GM12878 (cell line): ENCODE results near the gene C2.

ENCODE experiments used
- CBX3 ChIP-seq: fragments of 200-600 bp; sonication (generic); IDR thresholded peaks from 2 replicates; pipeline ENCODE4 v1.6.1; 2016; ENCODE audit warnings: low read depth, borderline replicate concordance
- CREB1 ChIP-seq: IDR thresholded peaks from 2 replicates; pipeline ENCODE4 v1.6.1; 2012; ENCODE audit warnings: low read depth, mild to moderate bottlenecking, inconsistent platforms
- CTCF ChIP-seq, 3 experiments: IDR thresholded peaks in 2 of 3; conservative IDR thresholded peaks in 1 of 3; 2 replicates each; pipeline ENCODE4 v1.5.1; 2011; ENCODE audit warnings: low read depth in 3 of 3, low read length in 3 of 3, mild to moderate bottlenecking in 3 of 3, control low read depth in 2 of 3, moderate library complexity in 2 of 3, inconsistent platforms in 1 of 3, mixed read lengths in 1 of 3; ENCODE audit not compliant: control insufficient read depth in 2 of 3, insufficient read depth in 1 of 3; ENCODE audit errors: extremely low read depth in 1 of 3
- EP300 ChIP-seq, 2 experiments: fragments of 150-350 bp in 1 of 2; IDR thresholded peaks; 2 replicates each; pipeline ENCODE4 v1.6.1; 2011 to 2012; ENCODE audit warnings: low read depth in 2 of 2, low read length in 2 of 2, borderline replicate concordance in 1 of 2, improper control_type of control experiment in 1 of 2, inconsistent platforms in 1 of 2; ENCODE audit not compliant: control insufficient read depth in 1 of 2
- EZH2 ChIP-seq: IDR thresholded peaks from 2 replicates; pipeline ENCODE4 v1.6.1; 2012; ENCODE audit warnings: low read depth, mild to moderate bottlenecking, control low read depth, inconsistent platforms, low read length, borderline replicate concordance; ENCODE audit not compliant: control insufficient read depth
- HCFC1 ChIP-seq: fragments of 150-350 bp; IDR thresholded peaks from 2 replicates; pipeline ENCODE4 v1.6.1; 2014; ENCODE audit warnings: low read length
- JUND ChIP-seq: IDR thresholded peaks from 2 replicates; pipeline ENCODE4 v1.6.1; 2012; ENCODE audit warnings: low read depth, mild to moderate bottlenecking, low read length, improper control_type of control experiment, moderate library complexity
- NR2C1 ChIP-seq: fragments of 450-650 bp; IDR thresholded peaks from 2 replicates; pipeline ENCODE4 v1.6.1; 2017; ENCODE audit warnings: antibody characterized with exemption, mild to moderate bottlenecking, moderate library complexity
- NR2C2 ChIP-seq: IDR thresholded peaks from 2 replicates; pipeline ENCODE4 v1.6.1; 2011; ENCODE audit warnings: borderline replicate concordance, low read depth; ENCODE audit not compliant: control insufficient read depth, insufficient read length
- SRF ChIP-seq, 2 experiments: IDR thresholded peaks; 2 replicates each; pipeline ENCODE4 v1.6.1; 2011; ENCODE audit warnings: low read depth in 2 of 2, low read length in 2 of 2, mild to moderate bottlenecking in 1 of 2, moderate library complexity in 1 of 2
- ZNF274 ChIP-seq: IDR thresholded peaks from one replicate; pipeline ENCODE4 v1.8.0; 2011; ENCODE audit not compliant: insufficient read length, insufficient read depth

- TF ChIP-seq CTCF (IDR thresholded peaks at IDR 0.05 in 2 of 3, conservative IDR thresholded peaks at IDR 0.05 in 1 of 3; ENCODE audit: control insufficient read depth in 2 of 3, extremely low read depth in 1 of 3, insufficient read depth in 1 of 3, low read depth in 3 of 3, low read length in 3 of 3) (no peak), JUND (no peak), EP300 (IDR thresholded peaks at IDR 0.05; ENCODE audit: borderline replicate concordance in 1 of 2, control insufficient read depth in 1 of 2, low read depth in 2 of 2, low read length in 2 of 2) (no peak), NR2C1 (no peak), NR2C2 (no peak), CREB1 (no peak), ZNF274 (no peak), CBX3 (no peak), SRF (IDR thresholded peaks at IDR 0.05; ENCODE audit: low read depth in 2 of 2, low read length in 2 of 2) (no peak), EZH2 (no peak), HCFC1 (no peak)
Measured at GRCh38 chr6:31954511-31954910, 27.0 kb downstream of the C2 start.
